HepG2 (cell line): Measurements from ENCODE around the gene GPLD1. TPM values are rescaled to one million over a fixed set of nuclear protein-coding genes. Genes with fewer than 3 reads are reported as not detected.

Experiments used
- ARHGAP35 ChIP-seq: sonication (generic); formaldehyde crosslinking; IDR thresholded peaks from 2 replicates; pipeline ENCODE4 v1.9.0; 2022; ENCODE audit warnings: mild to moderate bottlenecking, inconsistent platforms, moderate library complexity, missing genetic modification reagents, borderline replicate concordance
- CENPT ChIP-seq: sonication (generic); formaldehyde crosslinking; IDR thresholded peaks from 2 replicates; pipeline ENCODE4 v1.8.0; 2022; ENCODE audit warnings: low read depth, mild to moderate bottlenecking, moderate library complexity, missing genetic modification reagents
- FOXA3 ChIP-seq: IDR thresholded peaks from 2 replicates; pipeline ENCODE4 v1.6.1; 2016; ENCODE audit warnings: missing genetic modification reagents, missing compliant biosample characterization
- NFE2L2 ChIP-seq: fragments of 150-350 bp; IDR thresholded peaks from 2 replicates; pipeline ENCODE4 v1.6.1; 2014; ENCODE audit warnings: low read length
- RFXAP ChIP-seq: sonication (generic); formaldehyde crosslinking; IDR thresholded peaks from 2 replicates; pipeline ENCODE4 v1.4.0; 2020; ENCODE audit warnings: missing genetic modification reagents, borderline replicate concordance
- TBP ChIP-seq: sonication (generic); formaldehyde crosslinking; IDR thresholded peaks from 2 replicates; pipeline ENCODE4 v1.5.0; 2020; ENCODE audit warnings: missing genetic modification reagents
- YEATS2 ChIP-seq: sonication (generic); formaldehyde crosslinking; IDR thresholded peaks from 2 replicates; pipeline ENCODE4 v1.4.0; 2020; ENCODE audit warnings: missing genetic modification reagents, borderline replicate concordance
- ZFP36L2 ChIP-seq: sonication (generic); formaldehyde crosslinking; IDR thresholded peaks from 2 replicates; pipeline ENCODE4 v1.4.0; 2020; ENCODE audit warnings: missing genetic modification reagents
- ZNF746 ChIP-seq: sonication (generic); formaldehyde crosslinking; IDR thresholded peaks from 2 replicates; pipeline ENCODE4 v1.8.0; 2022; ENCODE audit warnings: mild to moderate bottlenecking, missing genetic modification reagents
- polyA plus RNA-seq, 8 experiments: library from polyadenylated mRNA; depleted of rRNA in 3 of 8; stranded (reverse) in 7 of 8; unstranded in 1 of 8; fragments of >200 nt; fragmentation: Illumina TruSeq in 4 of 8; extraction: Trizol in 4 of 8; gene quantifications; 2 replicates each; pipeline versions ENCODE4 v1.2.1 to v1.2.3, GENCODE V29; 2011 to 2016; ENCODE audit warnings: low read depth in 4 of 8, missing spikeins in 1 of 8, mixed read lengths in 1 of 8; ENCODE audit not compliant: insufficient read depth in 1 of 8
- total RNA-seq, 5 experiments: library from RNA; depleted of rRNA; stranded (reverse); fragments of >200 nt; fragmentation: Illumina TruSeq; extraction: Trizol; gene quantifications; 2 replicates each; pipeline ENCODE4 v1.2.3, GENCODE V29; 2016; ENCODE audit warnings: low read depth in 1 of 5
- TF ChIP-seq, protein P1 (sequence below): IDR thresholded peaks from 2 replicates; pipeline ENCODE4 v1.6.1; 2016; ENCODE audit warnings: missing biosample characterization, missing genetic modification reagents, low read depth
- TF ChIP-seq, protein P2 (sequence below): sonication (generic); formaldehyde crosslinking; IDR thresholded peaks from 2 replicates; pipeline ENCODE4 v1.4.0; 2020; ENCODE audit warnings: missing genetic modification reagents, borderline replicate concordance
- TF ChIP-seq, protein P3 (sequence below): sonication (generic); formaldehyde crosslinking; IDR thresholded peaks from 2 replicates; pipeline ENCODE4 v1.5.0; 2020; ENCODE audit warnings: mild to moderate bottlenecking, missing genetic modification reagents, borderline replicate concordance
- TF ChIP-seq, protein P4 (sequence below): sonication (generic); formaldehyde crosslinking; IDR thresholded peaks from 2 replicates; pipeline ENCODE4 v1.5.1; 2020; ENCODE audit warnings: missing genetic modification reagents, mild to moderate bottlenecking, borderline replicate concordance

GPLD1 gene
- total and polyA plus RNA-seq, 2 of the 13 experiments (the other 11 are each of a cell fraction or from before 2014, with no cell fraction given) = 6.2 to 7.6 TPM

DNA sequence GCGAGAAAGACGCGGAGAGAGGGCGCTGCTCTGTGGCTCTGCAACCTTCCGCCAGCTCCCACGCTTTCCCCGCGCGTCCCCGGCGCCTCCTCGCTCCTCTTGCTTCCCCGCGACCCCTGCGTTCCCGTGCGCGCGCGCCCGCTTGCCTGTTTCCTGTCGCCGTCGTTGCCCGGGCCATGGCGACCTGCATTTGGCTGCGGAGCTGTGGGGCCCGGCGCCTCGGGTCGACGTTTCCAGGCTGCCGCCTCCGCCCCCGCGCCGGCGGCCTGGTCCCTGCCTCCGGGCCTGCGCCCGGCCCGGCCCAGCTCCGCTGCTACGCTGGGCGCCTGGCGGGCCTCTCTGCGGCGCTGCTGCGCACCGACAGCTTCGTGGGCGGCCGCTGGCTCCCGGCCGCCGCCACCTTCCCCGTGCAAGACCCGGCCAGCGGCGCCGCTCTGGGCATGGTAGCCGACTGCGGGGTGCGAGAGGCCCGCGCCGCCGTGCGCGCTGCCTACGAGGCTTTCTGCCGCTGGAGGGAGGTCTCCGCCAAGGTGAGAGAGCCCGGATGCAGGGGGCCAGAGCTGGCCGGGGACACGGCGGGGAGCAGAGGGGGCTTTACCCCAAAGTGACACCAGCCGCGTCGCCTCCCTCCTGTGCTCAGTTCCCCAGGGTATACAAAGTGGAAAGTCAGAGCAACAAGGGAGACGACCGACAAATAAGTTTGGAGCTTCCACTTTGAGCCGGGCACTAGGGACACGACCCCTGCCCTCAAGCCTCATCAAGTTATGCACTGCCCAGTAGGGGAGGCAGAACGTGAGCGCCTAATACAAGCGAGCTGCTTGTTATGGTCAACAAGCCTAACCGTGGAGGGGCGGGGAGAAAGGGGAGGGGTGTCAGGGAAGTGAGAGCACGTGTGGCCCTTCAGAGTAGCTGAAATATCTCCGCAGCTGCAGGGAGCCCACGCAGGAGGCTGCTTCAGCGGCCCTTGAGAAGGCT lies 5.7 kb upstream of the GPLD1 start, which contains the start of gene ALDH5A1 (continued):
- TF ChIP-seq NFE2L2 (no peak), CENPT (CRISPR knock-in tag) (no peak), FOXA3 (CRISPR knock-in tag) (0 out of 2 replicates have a peak, but pooled peaks have one; percentile 46), TBP (CRISPR knock-in tag) (0 out of 2 replicates have a peak, but pooled peaks have one; percentile 21), YEATS2 (CRISPR knock-in tag) (0 out of 2 replicates have a peak, but pooled peaks have one; percentile 27), ARHGAP35 (CRISPR knock-in tag) (0 out of 2 replicates have a peak, but pooled peaks have one; percentile 58), ZFP36L2 (CRISPR knock-in tag) (no peak), ZNF746 (CRISPR knock-in tag) (peak; percentile 61; the same call in 1 of the 2 replicates), RFXAP (CRISPR knock-in tag) (0 out of 2 replicates have a peak, but pooled peaks have one; percentile 63)
- TF ChIP-seq, protein P1, sequence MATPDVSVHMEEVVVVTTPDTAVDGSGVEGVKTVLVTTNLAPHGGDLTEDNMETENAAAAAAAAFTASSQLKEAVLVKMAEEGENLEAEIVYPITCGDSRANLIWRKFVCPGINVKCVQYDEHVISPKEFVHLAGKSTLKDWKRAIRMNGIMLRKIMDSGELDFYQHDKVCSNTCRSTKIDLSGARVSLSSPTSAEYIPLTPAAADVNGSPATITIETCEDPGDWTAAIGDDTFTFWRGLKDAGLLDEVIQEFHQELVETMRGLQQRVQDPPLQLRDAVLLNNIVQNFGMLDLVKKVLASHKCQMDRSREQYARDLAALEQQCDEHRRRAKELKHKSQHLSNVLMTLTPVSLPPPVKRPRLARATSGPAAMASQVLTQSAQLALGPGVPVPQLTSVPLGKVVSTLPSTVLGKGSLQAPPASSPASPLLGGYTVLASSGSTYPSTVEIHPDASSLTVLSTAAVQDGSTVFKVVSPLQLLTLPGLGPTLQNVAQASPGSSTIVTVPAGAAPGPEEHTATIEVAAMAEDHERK (CRISPR knock-in tag) = no peak
- TF ChIP-seq, protein P2, sequence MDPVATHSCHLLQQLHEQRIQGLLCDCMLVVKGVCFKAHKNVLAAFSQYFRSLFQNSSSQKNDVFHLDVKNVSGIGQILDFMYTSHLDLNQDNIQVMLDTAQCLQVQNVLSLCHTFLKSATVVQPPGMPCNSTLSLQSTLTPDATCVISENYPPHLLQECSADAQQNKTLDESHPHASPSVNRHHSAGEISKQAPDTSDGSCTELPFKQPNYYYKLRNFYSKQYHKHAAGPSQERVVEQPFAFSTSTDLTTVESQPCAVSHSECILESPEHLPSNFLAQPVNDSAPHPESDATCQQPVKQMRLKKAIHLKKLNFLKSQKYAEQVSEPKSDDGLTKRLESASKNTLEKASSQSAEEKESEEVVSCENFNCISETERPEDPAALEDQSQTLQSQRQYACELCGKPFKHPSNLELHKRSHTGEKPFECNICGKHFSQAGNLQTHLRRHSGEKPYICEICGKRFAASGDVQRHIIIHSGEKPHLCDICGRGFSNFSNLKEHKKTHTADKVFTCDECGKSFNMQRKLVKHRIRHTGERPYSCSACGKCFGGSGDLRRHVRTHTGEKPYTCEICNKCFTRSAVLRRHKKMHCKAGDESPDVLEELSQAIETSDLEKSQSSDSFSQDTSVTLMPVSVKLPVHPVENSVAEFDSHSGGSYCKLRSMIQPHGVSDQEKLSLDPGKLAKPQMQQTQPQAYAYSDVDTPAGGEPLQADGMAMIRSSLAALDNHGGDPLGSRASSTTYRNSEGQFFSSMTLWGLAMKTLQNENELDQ = no peak
- TF ChIP-seq, protein P3, sequence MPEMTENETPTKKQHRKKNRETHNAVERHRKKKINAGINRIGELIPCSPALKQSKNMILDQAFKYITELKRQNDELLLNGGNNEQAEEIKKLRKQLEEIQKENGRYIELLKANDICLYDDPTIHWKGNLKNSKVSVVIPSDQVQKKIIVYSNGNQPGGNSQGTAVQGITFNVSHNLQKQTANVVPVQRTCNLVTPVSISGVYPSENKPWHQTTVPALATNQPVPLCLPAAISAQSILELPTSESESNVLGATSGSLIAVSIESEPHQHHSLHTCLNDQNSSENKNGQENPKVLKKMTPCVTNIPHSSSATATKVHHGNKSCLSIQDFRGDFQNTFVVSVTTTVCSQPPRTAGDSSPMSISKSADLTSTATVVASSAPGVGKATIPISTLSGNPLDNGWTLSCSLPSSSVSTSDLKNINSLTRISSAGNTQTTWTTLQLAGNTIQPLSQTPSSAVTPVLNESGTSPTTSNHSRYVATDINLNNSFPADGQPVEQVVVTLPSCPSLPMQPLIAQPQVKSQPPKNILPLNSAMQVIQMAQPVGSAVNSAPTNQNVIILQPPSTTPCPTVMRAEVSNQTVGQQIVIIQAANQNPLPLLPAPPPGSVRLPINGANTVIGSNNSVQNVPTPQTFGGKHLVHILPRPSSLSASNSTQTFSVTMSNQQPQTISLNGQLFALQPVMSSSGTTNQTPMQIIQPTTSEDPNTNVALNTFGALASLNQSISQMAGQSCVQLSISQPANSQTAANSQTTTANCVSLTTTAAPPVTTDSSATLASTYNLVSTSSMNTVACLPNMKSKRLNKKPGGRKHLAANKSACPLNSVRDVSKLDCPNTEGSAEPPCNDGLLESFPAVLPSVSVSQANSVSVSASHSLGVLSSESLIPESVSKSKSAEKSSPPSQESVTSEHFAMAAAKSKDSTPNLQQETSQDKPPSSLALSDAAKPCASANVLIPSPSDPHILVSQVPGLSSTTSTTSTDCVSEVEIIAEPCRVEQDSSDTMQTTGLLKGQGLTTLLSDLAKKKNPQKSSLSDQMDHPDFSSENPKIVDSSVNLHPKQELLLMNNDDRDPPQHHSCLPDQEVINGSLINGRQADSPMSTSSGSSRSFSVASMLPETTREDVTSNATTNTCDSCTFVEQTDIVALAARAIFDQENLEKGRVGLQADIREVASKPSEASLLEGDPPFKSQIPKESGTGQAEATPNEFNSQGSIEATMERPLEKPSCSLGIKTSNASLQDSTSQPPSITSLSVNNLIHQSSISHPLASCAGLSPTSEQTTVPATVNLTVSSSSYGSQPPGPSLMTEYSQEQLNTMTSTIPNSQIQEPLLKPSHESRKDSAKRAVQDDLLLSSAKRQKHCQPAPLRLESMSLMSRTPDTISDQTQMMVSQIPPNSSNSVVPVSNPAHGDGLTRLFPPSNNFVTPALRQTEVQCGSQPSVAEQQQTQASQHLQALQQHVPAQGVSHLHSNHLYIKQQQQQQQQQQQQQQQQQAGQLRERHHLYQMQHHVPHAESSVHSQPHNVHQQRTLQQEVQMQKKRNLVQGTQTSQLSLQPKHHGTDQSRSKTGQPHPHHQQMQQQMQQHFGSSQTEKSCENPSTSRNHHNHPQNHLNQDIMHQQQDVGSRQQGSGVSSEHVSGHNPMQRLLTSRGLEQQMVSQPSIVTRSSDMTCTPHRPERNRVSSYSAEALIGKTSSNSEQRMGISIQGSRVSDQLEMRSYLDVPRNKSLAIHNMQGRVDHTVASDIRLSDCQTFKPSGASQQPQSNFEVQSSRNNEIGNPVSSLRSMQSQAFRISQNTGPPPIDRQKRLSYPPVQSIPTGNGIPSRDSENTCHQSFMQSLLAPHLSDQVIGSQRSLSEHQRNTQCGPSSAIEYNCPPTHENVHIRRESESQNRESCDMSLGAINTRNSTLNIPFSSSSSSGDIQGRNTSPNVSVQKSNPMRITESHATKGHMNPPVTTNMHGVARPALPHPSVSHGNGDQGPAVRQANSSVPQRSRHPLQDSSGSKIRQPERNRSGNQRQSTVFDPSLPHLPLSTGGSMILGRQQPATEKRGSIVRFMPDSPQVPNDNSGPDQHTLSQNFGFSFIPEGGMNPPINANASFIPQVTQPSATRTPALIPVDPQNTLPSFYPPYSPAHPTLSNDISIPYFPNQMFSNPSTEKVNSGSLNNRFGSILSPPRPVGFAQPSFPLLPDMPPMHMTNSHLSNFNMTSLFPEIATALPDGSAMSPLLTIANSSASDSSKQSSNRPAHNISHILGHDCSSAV (CRISPR knock-in tag) = no peak
- TF ChIP-seq, protein P4, sequence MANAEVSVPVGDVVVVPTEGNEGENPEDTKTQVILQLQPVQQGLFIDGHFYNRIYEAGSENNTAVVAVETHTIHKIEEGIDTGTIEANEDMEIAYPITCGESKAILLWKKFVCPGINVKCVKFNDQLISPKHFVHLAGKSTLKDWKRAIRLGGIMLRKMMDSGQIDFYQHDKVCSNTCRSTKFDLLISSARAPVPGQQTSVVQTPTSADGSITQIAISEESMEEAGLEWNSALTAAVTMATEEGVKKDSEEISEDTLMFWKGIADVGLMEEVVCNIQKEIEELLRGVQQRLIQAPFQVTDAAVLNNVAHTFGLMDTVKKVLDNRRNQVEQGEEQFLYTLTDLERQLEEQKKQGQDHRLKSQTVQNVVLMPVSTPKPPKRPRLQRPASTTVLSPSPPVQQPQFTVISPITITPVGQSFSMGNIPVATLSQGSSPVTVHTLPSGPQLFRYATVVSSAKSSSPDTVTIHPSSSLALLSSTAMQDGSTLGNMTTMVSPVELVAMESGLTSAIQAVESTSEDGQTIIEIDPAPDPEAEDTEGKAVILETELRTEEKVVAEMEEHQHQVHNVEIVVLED (CRISPR knock-in tag) = peak; percentile 64
